Measurements from ENCODE around the gene RFX8. TPM values are rescaled to one million over a fixed set of nuclear protein-coding genes. Genes with fewer than 3 reads are reported as not detected.

RFX8 gene
- total and polyA plus RNA-seq, 2 of the 8 experiments (the other 6 are each of a cell fraction or from before 2014, with no cell fraction given), result 0.60 to 0.97 TPM

GRCh38 chr2:101473911-101474701, 806 bp downstream of the RFX8 start (continued):
- TF ChIP-seq CTCF (IDR thresholded peaks at IDR 0.05; ENCODE audit: control extremely low read depth in 1 of 3, insufficient read depth in 1 of 3, low read depth in 1 of 3, low read length in 3 of 3), result no peak
- peak; percentile 75 for TF ChIP-seq MAX (IDR thresholded peaks at IDR 0.05)
- 0 out of 2 replicates have a peak, but pooled peaks have one; percentile 8 for TF ChIP-seq KDM1A (IDR thresholded peaks at IDR 0.05; ENCODE audit: borderline replicate concordance, low read length)
- TF ChIP-seq ASH2L (IDR thresholded peaks at IDR 0.05; ENCODE audit: low read length), result peak; percentile 78
- no peak for TF ChIP-seq BCL11A (IDR thresholded peaks at IDR 0.05; ENCODE audit: low read depth in 2 of 2, low read length in 2 of 2)
- TF ChIP-seq USF2 (IDR thresholded peaks at IDR 0.05; ENCODE audit: low read length), result no peak
- peak; percentile 60; the same call in 1 of the 2 replicates for TF ChIP-seq TBP (IDR thresholded peaks at IDR 0.05; ENCODE audit: low read depth, low read length)
- no peak for TF ChIP-seq FOSL1 (IDR thresholded peaks at IDR 0.05; ENCODE audit: insufficient read depth, low read depth, low read length)
- TF ChIP-seq PHF8 (conservative IDR thresholded peaks at IDR 0.05; ENCODE audit: low read depth, low read length), result peak; percentile 39; the same call in 1 of the 2 replicates
- no peak for TF ChIP-seq JUN (IDR thresholded peaks at IDR 0.05; ENCODE audit: low read depth, low read length)
- 0 out of 2 replicates have a peak, but pooled peaks have one; percentile 16 for TF ChIP-seq CREB1 (IDR thresholded peaks at IDR 0.05)
- TF ChIP-seq YY1 (IDR thresholded peaks at IDR 0.05; ENCODE audit: low read depth, low read length), result peak; percentile 43; the same call in 1 of the 2 replicates

Measured in H1 (cell line).